HG03520 (cell line): ENCODE measurements around the gene PCSK6.

Source experiments
- ATAC-seq: cut with Tn5 transposase; IDR thresholded peaks from one replicate; pipeline ENCODE4 v1.9.1; 2021; ENCODE audit warnings: mild to moderate bottlenecking, moderate library complexity; ENCODE audit not compliant: unreplicated experiment

Gene PCSK6

GRCh38 chr15:101483462-101483861 lies 6.0 kb downstream of the PCSK6 start:
- ATAC-seq, result no peak

- no peak for ATAC-seq
Measured at GRCh38 chr15:101482526-101483371, 6.8 kb downstream of the PCSK6 start.

- no peak for ATAC-seq
Measured at GRCh38 chr15:101481917-101482525, 7.5 kb downstream of the PCSK6 start.

- no peak for ATAC-seq
Measured at GRCh38 chr15:101481381-101481705, 8.2 kb downstream of the PCSK6 start.

GRCh38 chr15:101480613-101481380 lies 8.7 kb downstream of the PCSK6 start:
- no peak for ATAC-seq

GRCh38 chr15:101479851-101480612 lies 9.5 kb downstream of the PCSK6 start:
- ATAC-seq, result no peak

GRCh38 chr15:101479342-101479845 lies 10.1 kb downstream of the PCSK6 start:
- ATAC-seq, result no peak

GRCh38 chr15:101478701-101479341 lies 10.7 kb downstream of the PCSK6 start:
- ATAC-seq, result no peak

GRCh38 chr15:101477851-101478362 lies 11.6 kb downstream of the PCSK6 start:
- ATAC-seq, result no peak

GRCh38 chr15:101476756-101477155 lies 12.8 kb downstream of the PCSK6 start:
- ATAC-seq, result no peak

- no peak for ATAC-seq
Measured at GRCh38 chr15:101474983-101475382, 14.5 kb downstream of the PCSK6 start.

GRCh38 chr15:101474233-101474632 lies 15.3 kb downstream of the PCSK6 start:
- ATAC-seq, result no peak

GRCh38 chr15:101472033-101472432 lies 17.5 kb downstream of the PCSK6 start:
- no peak for ATAC-seq

- ATAC-seq, result no peak
Measured at GRCh38 chr15:101470548-101471239, 18.8 kb downstream of the PCSK6 start.

GRCh38 chr15:101469520-101470288 lies 19.8 kb downstream of the PCSK6 start:
- no peak for ATAC-seq

GRCh38 chr15:101466188-101466587 lies 23.3 kb downstream of the PCSK6 start:
- ATAC-seq, result no peak

- ATAC-seq, result no peak
Measured at GRCh38 chr15:101464999-101465669, 24.4 kb downstream of the PCSK6 start.

- no peak for ATAC-seq
Measured at GRCh38 chr15:101464256-101464998, 25.1 kb downstream of the PCSK6 start.
